GM12891 (cell line): ENCODE measurements around the gene CDH4.

Experiments
- POLR2A ChIP-seq: IDR thresholded peaks from 2 replicates; pipeline ENCODE4 v1.6.1; 2011; ENCODE audit warnings: low read depth, low read length, control low read depth
- POU2F2 ChIP-seq: IDR thresholded peaks from 2 replicates; pipeline ENCODE4 v1.6.1; 2011; ENCODE audit warnings: low read depth, mild to moderate bottlenecking, control low read depth, low read length, moderate library complexity
- TAF1 ChIP-seq: IDR thresholded peaks from 2 replicates; pipeline ENCODE4 v1.6.1; 2011; ENCODE audit warnings: low read depth, low read length, control low read depth

DNA sequence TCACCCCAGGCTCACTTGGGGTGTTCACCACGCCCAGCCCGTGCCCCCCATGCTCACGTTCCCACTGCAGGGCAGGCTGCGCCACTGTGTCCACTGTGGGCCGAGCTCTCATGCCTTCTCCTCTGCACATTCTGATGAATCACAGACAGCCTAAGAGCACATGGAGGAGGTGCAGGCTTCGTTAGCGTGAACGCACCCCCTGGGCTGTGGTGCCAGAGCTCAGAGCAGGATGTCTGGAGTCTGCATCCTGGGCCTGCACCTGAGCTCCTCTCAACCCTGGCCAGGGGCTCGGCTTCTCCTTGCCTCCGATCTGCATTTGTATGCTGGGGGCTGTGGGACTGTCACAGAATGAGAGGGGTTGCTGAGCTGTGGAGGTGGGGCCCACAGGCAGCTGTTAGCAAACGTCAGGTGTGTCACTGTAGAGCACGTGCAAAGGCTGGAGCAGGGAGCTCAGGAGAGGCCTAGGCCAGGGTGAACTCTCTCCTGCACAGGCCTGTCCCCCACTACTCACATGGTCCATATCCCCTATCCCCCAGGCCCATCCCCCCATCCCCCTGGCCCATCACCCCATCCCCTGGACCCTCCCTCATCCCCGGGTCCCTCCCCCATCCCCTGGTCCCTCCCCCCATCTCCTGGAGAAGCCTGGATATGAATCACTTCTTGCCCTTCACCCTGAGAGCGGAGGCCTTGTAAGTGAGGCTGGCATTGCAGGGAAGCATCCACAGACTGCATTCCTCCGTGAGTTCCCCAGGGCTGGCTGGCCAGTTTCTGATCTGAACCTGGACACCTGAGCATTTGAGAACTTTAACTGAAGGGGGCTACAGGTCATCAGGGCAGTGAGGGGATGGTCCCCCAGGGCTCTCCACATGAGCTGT is 504.1 kb downstream of the CDH4 start:
- TF ChIP-seq POLR2A (no peak), POU2F2 (no peak), TAF1 (no peak)
